Activated T-helper 9 cell treated with anti-CD3 and anti-CD28 coated beads, Interleukin-2, amount 50 U/mL, for 16 hours (primary cell): ENCODE data around the gene EPB41L4B.
"Not testable (repeated sequence)": the region's sequence is repeated elsewhere in the genome, so short reads cannot be mapped to it uniquely, and the experiment has no call there.

Experiments
- DNase-seq: peaks from one replicate; pipeline ENCODE4 v3.0.0-alpha.2; 2020; ENCODE audit warnings: low read depth

The EPB41L4B gene

DNA sequence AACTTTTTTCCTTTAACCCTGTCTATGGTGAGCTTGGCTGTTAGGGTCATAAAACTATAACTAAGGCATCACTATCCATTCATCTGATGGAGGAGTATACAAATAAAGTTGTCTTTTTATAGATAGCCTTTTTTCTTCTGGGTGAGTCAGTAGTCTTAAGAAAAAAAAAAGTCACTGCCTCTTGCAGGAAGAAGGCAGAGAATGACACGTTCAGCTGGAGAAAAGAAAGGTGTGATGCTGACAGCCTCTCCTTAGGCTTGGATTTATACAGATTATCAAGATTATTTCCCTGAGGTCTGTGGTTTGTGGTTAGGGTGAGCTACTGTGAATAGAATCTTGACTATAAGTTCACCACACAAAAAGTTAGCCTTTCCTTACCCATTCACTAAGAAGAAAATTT lies 23.0 kb downstream of the EPB41L4B start:
- DNase-seq = no peak

DNA sequence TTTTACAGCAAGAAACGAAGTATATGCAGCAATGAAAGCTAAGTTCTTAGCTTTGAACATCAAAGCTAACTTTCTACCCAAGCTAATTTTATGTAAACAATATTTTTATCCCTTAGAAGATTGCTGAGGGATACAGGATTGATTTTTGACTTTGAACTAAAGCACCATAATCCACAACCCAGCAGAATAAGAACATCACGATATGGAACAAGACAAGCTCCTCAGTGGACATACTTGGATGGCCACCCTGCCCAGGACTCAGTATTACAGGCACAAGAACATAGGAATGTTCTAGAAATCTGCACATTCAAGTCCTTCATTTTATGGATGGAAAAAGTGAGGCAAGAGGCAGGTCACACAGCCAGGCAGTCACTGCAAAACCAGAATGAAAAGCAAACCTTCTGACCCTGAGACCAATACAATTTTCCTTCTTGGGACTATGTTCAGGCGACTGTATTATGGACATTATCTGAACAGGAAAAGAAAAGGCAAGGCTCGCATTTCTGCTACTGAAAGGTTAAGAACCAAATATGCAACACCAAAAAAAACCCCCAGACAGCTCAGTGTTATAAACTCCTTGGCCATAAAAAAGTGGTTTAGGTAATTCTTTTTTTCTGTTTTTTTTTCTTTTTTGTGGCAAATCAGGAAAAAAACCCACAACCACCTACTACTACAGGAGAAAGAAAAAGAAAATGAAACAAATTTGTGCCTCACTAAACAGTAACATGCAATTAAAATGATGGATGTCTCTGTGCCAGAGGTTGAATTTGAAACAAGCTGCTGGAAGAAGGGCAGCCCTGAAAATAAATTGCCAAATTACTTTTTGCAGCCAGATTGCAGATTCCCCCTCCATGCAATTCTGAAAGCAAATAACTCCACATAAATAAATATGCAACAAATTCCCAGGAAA lies 25.4 kb downstream of the EPB41L4B start:
- no peak for DNase-seq

DNA sequence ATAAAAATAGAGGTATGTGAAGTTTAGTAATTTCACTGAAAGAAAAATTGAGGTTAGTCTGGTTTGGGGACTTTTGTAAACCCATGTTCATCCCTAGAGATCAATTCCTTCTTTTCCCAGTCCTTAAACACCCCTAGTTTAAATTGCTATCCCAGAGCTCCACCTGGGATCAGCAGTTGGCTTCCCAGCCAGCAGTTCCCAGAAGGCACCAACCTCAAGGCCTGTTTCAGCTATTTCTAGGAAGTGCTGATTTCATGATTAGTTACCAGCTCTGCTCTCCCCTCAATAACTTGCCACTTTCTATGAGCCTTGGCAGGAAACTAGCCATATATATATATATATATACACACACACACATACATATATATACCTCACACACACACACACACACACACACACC lies 30.5 kb downstream of the EPB41L4B start:
- no peak for DNase-seq

DNA sequence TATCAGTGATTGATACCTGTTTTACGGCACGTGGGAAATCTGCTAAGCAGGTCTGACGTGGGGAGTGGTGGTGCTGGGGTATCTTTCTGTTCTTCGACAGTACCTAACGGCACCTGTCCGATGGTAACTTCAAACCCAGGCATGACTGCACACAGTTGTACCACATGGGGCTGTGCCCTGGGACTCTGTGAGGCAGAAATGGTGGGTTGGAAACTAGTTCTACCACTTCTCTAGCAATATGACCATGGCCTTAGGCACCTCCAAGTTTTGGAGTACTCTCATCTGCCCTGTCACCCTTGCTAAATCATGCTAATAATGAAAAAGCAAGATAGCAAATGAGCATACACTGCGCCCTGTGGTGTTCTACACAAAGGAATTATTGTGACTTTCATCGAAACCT lies 30.9 kb downstream of the EPB41L4B start:
- DNase-seq = no peak

DNA sequence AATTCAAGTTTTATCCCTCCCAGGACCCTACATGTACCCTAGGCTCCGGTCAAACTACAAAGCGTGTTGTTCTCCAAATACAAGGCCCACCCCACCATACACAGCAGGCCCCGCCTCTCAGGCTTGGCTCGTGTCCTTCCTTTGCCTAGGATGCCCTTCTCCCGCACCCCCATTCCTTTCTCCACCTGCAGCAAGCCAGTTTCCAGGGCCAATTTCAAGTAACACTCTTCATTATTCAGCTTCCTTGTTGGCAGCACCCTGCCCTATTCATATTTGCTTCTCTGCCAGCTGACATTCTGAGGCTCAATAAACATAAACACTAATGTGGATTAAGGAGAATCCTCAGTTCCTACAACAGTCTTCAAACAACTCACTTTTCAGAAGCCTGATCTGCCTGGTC lies 31.7 kb downstream of the EPB41L4B start:
- no peak for DNase-seq

DNA sequence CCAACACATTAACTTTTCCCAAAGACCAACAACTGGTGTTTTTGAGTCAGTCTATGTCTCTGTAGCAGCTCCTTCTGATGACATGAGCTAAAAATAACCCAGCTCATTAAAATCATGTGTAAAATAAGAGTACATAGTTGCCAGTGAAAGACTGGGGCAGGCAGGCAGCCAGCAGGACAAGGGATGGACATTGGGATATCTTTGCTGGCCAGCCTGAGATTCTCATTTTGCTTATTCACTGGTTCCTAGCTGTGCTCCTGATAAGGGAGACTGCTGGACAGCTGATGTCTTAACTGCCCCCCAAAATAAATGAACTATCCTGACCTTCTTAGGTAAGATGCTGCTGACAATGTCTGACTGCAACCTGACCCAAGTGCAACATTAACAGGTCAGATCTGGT lies 33.9 kb downstream of the EPB41L4B start:
- no peak for DNase-seq

DNA sequence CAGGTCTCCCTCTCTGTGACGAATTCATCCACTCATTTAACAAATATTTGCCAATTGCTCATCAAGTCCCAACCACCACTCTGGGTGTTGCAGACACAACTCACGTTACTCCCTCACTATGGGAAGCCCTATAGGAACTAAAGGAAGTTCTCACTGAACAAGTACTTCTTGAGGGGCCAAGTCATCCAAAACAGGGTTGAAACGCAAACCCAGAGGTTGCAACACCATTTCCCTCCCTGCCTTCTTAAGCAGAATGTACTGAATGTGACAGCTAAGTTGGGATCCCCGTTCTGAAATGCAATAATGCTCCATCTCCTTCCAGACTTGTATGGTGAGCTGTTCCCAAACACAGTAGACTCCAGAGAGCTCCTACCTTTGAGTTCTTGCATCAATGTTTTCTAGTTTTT lies 34.3 kb downstream of the EPB41L4B start:
- DNase-seq = no peak

DNA sequence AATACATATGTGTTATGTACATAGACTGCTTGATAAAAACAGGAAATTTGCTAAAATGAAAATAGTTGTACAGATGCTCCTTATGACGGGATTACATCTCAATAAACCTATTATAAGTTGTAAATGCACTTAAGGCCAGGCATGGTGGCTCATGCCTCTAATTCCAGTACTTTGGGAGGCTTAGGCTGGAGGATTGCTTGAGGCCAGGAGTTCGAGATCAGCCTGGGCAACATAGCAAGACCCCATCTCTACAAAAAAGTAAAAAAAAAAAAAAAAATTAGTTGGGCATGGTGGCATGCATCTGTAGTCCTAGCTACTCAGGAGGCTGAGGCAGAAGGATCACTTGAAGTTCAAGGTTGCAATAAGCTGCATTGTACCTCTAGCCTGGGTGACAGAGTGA lies 37.2 kb downstream of the EPB41L4B start:
- DNase-seq = not testable (repeated sequence)

DNA sequence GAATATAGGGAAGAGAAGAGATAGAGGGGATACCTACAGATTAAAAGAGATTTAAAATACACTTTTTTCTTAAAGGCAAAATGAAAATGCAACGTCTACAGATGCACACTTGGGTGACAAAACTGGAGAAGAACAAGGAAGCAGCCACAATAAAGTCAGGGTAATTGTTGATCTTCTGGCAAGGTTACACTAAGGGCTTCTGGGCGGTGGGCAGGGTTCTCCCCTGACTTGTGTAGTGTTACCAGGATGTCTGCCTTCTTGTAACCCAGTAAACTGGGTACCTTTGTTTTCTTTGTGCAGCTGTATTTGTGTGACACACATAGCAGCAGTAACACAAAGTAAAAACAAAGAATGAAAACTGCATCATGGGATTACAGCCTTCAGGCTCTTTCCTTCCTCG lies 37.8 kb downstream of the EPB41L4B start:
- DNase-seq = no peak

DNA sequence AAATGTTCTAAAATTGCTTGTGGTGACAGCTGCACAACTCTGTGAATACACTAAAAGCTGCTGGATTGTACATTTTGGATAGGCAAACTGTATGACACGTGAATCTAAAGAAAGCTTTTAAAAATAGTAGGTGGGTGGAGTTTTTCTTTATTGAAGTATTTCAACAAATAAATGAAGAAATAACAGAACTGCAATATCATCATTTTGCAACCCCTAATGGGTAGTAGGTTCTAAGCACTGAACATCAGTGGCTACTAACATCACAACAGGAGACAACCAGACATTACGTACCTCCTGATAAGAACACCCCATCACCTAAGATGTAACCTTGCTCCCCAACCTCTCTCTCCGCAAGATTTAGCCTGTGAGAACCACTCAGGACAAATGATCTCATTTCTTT lies 38.6 kb downstream of the EPB41L4B start:
- no peak for DNase-seq

DNA sequence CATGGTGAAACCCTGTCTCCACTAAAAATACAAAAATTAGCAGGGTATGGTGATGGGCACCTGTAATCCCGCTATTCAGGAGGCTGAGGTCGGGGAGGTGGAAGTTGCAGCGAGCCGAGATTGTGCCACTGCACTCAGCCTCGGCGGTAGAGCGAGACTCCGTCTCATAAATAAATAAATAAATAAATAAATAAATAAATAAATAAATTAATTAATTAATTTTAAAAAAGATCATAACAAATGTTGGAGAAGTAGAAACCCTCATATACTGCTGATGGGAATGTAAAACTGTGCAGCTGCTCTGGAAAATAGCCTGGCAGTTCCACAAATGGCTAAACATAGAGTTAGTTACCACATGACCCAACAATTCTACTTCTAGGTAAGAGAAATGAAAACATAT lies 39.3 kb downstream of the EPB41L4B start:
- no peak for DNase-seq

DNA sequence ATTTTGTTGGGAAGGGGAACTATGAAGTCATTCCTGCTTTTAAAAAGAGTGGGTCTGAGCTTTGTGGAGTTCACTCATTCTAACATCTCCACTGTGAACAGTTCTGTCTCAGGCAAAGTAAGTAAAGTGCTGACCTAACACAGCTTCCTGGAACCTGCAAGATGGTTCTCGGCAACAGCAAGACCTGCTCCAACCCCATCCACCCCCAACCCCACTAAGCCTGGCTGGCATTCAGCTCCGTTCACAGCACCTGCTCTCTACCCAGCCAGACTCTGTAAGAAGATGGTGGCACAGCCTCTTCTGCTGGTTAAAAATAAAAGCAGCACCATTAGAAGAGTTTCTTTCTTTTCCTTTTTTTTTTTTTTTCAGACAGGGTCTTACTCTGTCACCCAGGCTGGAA lies 42.0 kb downstream of the EPB41L4B start:
- no peak for DNase-seq

DNA sequence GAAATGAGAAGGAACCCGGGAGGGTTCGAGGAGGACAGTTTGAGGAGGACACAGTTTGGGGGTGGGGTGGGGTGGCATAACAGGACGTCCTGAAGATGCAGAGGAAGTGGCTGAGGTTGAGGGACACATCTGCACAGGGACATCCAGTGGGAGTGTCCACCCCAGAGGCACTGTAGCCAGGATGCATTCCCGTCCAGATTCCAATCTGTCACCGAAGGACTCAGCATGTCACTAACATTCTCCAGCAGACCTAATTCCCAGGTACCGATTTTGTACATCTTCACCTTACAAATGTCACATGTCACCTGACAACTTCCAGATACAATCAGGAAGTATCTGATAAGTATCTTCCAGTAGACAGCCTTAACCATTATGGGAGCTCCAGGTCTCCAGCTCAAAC lies 42.6 kb downstream of the EPB41L4B start:
- no peak for DNase-seq

DNA sequence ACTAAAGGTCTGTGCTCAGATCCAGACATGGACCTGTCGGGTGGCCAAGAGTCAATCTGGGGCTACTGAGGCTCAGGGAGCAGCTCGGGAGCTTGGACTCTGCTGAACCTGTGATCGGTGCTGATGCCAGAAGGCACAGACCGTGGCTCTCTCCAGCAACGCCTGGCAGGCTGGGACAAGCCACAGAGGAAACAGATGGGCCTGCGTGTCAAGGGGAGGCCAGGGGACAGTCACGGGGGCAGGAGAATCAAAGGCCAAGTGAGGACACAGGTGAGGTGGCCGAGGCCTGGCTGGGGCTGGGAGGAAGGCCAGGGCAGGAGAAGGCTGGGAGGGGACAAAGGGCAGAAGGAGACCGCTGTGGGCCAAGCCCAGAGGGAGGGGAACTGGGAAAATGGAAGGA lies 43.4 kb downstream of the EPB41L4B start:
- no peak for DNase-seq

DNA sequence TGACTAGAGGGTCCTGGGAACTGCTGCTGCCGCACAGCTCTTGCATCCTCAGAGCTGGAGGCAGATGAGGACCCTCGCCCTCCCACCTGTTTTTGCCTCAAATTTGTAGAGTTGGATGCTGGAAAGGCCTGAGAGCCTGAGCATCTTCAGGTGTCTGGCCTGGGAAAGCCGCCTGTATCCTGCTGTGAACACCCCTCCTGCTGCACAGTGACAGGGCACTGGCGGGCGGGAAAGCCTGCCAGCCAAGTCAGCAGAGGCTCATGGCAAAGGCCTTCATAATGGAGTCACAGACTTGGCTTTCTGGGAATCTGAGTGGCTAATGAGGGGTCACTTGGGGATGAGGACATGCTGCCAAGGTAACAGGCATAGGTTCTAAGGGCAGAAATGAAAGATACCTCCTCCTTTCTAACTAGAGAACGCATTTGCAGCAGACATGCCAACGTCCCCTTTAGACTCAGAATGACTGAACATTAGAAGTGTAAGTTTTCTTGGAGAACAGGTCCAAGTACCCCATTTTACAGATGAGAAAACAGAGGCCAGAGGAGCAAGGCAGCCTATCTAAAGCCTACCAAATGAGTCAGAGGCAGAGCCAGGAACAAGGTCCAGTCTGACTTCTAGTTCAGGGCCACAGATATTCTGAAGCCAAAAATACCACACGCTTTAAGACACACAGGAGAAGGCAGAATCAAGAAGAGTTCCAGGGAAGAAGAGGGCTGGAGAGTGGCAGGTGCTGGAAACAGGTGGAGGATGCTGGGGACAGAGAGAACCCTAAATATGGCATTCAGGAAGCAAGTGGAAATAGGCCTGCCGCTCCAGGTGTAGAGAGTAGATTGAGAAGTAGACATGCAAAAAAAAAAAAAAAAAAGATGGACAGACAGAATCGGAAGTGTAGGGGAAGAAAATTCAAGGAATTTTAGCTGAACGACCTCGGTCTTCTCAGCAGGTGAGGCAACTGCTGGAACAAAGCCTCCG lies 44.1 kb downstream of the EPB41L4B start:
- DNase-seq = no peak

DNA sequence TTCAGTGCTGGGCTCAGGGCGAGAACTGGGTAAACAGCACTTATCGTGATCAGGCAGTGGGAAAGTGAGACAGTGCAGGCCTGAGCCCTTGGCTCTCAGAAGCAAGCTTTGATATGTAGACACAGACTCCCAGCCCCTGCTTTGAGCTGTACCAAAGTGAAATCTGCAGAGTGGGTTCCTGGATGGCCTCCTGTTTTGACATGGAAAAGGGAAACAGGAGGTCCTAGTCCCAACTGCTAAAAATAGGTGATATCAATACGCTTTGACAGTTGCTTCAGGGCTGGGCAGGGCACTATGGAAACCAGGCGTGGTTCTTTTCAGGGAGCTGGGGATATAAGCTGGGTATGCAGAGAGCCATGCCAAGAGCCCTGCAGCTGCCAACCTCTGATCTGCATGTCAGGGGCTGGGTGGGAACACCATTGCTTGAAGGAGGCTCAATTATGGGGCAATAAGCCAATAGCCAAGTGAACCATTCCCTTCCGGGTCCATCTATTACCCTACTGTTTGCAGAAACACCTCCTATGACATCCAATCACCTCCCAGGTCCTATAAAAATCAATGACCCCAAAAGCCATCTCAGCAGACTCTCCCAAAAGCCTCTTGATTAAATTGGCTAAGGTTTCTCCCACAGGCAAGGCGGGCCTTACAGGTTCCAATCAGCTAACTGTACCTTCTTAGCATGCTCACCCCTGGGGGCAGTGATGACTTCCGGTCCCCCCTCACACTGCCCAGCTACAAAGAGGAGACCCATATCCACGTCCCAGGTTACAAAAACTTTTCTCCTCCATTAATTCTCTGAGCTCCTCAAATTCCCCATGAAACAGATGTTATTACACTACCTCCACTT lies 45.8 kb downstream of the EPB41L4B start:
- DNase-seq = no peak

DNA sequence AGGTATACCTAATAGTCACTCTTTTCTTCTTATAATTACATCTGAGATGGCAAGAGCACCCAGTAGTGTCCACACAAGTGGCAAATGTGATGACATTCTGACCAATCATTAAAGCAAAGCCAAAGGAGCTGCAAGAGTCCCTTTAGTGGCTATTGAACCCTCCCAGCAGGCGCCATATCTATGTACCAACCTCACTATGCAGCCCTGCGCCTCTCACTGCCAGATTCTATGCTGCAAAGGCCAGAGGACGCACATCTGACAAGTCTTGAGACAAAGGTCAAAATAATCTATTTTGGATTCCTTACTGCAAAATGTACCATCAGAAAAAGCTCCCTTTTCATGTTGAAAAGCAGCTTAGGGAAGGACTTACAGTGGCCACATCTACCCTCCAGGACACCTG lies 47.0 kb downstream of the EPB41L4B start:
- no peak for DNase-seq

DNA sequence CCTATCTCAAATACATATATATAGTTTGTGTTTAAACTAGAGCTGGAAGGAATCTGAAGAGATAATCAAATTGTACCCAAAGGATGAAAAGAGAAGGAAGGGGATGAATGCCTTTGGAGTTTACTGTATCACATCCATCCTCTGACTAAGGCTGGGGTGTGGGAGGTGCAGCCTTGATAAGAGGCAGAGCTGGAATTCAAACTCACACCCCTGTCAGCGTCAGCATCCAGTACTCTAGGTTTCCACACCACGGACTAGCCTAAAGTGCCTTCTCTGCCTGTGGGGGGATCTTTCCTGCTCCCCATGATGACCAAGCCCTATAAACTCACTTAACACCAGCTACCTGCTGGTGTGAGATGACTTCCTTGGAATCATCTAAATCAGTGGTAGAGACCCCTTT lies 48.1 kb downstream of the EPB41L4B start:
- DNase-seq = no peak

DNA sequence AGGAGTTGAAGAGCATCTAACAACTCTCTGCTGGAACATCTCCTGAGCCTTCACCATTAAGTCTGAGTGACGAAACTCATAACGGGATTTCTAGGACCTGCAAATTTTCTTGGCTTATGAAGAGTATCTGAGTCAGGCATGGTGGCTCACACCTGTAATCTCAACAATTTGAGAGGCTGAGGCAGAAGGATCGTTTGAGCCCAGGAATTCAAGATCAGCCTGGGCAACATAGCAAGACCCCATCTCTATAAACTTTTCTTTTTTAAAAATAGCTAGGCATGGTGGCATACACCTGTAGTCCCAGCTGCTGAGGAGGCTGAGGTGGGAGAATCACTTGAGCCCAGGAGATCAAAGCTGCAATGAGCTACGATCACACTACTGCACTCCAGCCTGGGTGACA lies 48.8 kb downstream of the EPB41L4B start:
- no peak for DNase-seq

DNA sequence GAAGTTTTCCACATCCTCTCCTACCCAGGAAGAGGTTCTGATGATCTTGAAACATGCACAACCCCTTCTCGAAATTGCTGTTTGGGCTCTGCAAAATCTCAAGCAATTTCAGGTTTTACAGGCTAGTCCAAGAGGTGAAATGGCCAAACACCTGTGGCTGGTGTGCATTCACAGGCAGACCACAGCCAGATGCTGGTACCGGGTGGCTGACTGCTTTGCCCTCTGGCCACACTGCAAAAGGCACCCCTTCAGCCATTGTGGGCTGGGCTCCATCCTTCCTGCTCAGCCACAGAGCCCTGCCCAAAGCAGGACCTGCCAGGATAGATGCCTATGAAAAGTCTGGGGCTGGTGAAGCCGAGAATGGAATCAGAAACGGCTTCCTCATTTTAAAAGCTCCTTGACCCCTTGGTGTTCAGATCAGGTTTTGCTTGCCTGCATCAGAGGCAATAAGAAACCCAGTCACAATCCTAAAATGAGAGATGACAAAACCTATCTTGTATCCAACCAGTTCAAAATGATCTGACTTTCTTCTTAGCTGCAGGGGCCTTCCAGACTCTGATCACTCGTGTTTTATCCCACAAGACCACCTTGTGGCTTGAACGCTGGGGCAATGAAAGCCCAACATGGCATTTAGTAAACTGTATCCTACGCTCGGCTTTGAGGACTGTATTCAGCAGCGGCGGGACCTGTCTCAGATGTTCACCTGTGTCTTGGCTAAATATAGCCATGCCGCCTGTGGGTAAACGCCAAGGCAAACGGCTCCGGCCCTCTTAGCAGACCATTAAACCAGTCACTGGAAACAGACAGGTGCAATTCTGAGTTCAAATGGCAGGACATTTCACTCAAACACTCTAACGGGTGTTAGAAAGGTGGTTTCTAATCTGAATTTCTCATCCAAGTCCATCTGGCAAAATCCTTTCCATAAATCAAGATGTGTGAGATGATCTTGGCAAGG lies 49.6 kb downstream of the EPB41L4B start:
- DNase-seq = no peak

DNA sequence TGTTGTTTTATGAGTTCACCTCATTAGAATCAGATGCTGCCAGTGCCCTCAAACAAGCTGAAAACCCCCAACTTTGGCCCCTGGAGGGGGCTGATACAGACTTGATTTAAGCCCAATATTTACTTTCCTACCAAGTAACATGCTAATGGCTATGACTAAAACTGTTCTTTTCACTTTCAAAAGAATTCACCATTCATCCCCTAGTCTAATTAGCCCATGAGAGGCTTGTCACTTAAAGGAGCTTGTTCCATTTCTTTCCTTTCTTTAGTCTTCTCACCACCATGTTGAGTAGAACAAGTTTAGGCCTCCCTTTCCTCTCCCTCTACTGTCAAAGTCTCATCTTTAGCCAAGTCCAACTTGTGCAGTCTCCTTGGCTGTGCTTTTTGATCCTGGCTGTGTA lies 50.4 kb downstream of the EPB41L4B start:
- no peak for DNase-seq
